Astrocyte (in vitro differentiated cells and primary cell): Measurements from ENCODE around the gene PYGB. TPM values are rescaled to one million over a fixed set of nuclear protein-coding genes. Genes with fewer than 3 reads are reported as not detected.
A peak's percentile ranks its signal among the peaks of the same experiment; 100 is the strongest.

Experiments used
- DNase-seq: peaks from one replicate; pipeline ENCODE4 v3.0.0-alpha.2; 2010; ENCODE audit warnings: low read depth
- FAIRE-seq: peaks from 2 replicates; lab custom pipeline; 2011; peaks lifted over from hg19 to GRCh38; lab: Jason Lieb, UNC
- H2AFZ ChIP-seq: 2 replicates; pipeline ENCODE4 v1.6.0; 2012; ENCODE audit warnings: low read depth, low read length, inconsistent platforms
- H3K27ac ChIP-seq: 2 replicates; pipeline ENCODE4 v1.5.1; 2011; ENCODE audit warnings: low read depth, low read length, inconsistent platforms
- H3K27me3 ChIP-seq: 2 replicates; pipeline ENCODE4 v1.6.0; 2011; ENCODE audit warnings: low read length, inconsistent platforms; ENCODE audit not compliant: insufficient read depth
- H3K36me3 ChIP-seq: 2 replicates; pipeline ENCODE4 v1.5.1; 2011; ENCODE audit warnings: low read length, inconsistent platforms; ENCODE audit not compliant: insufficient read depth
- H3K4me1 ChIP-seq: 2 replicates; pipeline ENCODE4 v1.5.1; 2011; ENCODE audit warnings: low read length, inconsistent platforms; ENCODE audit not compliant: insufficient read depth
- H3K4me2 ChIP-seq: 2 replicates; pipeline ENCODE4 v1.6.0; 2012; ENCODE audit warnings: low read length, inconsistent platforms
- H3K4me3 ChIP-seq: 2 replicates; pipeline ENCODE4 v1.5.1; 2011; ENCODE audit warnings: low read depth, mild to moderate bottlenecking, low read length, inconsistent platforms; ENCODE audit not compliant: insufficient read depth
- H3K79me2 ChIP-seq: 2 replicates; pipeline ENCODE4 v1.6.0; 2012; ENCODE audit warnings: mild to moderate bottlenecking, low read length, inconsistent platforms; ENCODE audit not compliant: insufficient read depth
- H3K9ac ChIP-seq: 2 replicates; pipeline ENCODE4 v1.6.0; 2012; ENCODE audit warnings: mild to moderate bottlenecking, low read length, inconsistent platforms
- H3K9me3 ChIP-seq: 2 replicates; pipeline ENCODE4 v1.5.1; 2012; ENCODE audit warnings: low read depth, mild to moderate bottlenecking, low read length, inconsistent platforms; ENCODE audit not compliant: insufficient read depth
- H4K20me1 ChIP-seq: 2 replicates; pipeline ENCODE4 v1.6.0; 2012; ENCODE audit warnings: low read length, inconsistent platforms; ENCODE audit not compliant: insufficient read depth
- H3K27ac Mint-ChIP-seq: one replicate; pipeline ENCODE4 v1.8.0; 2021; ENCODE audit warnings: mild to moderate bottlenecking, mixed read lengths; ENCODE audit not compliant: unreplicated experiment
- H3K27me3 Mint-ChIP-seq: one replicate; pipeline ENCODE4 v1.8.0; 2021; ENCODE audit warnings: low read depth, mixed read lengths; ENCODE audit not compliant: unreplicated experiment
- H3K36me3 Mint-ChIP-seq: one replicate; pipeline ENCODE4 v1.8.0; 2021; ENCODE audit warnings: low read depth, mixed read lengths; ENCODE audit not compliant: unreplicated experiment
- H3K4me1 Mint-ChIP-seq: one replicate; pipeline ENCODE4 v1.8.0; 2021; ENCODE audit warnings: low read depth, mixed read lengths; ENCODE audit not compliant: unreplicated experiment
- H3K4me3 Mint-ChIP-seq: one replicate; pipeline ENCODE4 v1.8.0; 2021; ENCODE audit warnings: mild to moderate bottlenecking, moderate library complexity, mixed read lengths; ENCODE audit not compliant: unreplicated experiment
- H3K9me3 Mint-ChIP-seq: one replicate; pipeline ENCODE4 v1.8.0; 2021; ENCODE audit warnings: mild to moderate bottlenecking, mixed read lengths; ENCODE audit not compliant: unreplicated experiment
- EZH2 ChIP-seq: IDR thresholded peaks from 2 replicates; pipeline ENCODE4 v1.6.1; 2012; ENCODE audit warnings: mild to moderate bottlenecking, low read length, inconsistent platforms; ENCODE audit not compliant: insufficient read depth
- total RNA-seq: library from RNA; stranded (reverse); gene quantifications from 2 replicates; pipeline ENCODE4 v1.2.1, GENCODE V29; 2021
- TF ChIP-seq, protein P1 (sequence below): IDR thresholded peaks from 2 replicates; pipeline ENCODE4 v1.5.1; 2011; ENCODE audit warnings: low read depth, mild to moderate bottlenecking, inconsistent platforms, low read length, moderate library complexity; ENCODE audit not compliant: insufficient read depth

The PYGB gene
- total RNA-seq, 1 donor from 2014 or later: 206 TPM

DNA sequence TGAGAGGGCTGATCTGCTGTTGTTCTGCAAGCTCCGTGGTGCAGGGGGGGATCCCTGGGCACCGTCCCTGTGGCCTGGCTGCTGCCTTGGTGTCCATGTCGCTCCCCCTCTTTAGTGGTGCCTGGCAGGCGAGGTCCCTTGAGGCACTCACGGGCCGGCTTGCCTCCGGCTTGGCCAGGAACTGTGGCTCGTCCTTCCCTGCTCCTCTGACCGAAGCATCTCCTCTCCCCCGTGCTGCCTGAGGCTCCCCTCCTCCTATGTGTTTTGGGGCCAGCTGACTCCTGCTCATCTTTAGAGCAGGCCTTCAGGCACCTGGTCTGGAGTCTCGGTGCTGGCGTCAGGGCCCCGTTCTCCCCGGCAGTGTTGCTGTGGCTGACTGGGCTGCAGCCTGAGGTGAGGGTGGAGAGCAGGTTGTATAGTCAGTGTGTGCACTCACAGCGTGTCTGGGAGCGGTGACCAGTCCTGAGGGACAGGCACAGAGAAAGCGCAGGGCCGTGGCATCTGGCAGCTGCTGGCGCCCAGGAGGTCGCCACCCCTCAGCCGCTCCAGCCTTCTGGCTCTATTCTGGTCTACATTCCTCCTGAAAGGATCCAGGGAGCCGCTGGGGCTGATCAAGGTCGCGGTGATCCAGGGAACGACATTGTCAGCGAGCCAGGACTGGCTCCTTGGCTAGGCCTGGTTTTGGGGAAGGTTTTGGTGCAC lies 43.7 kb downstream of the PYGB start:
- H3K9ac ChIP-seq: no peak overlapping the region
- H3K4me1 ChIP-seq: peaks cover 4% of the 10 kb centered on the region
- H3K27me3 ChIP-seq: no peaks in the 10 kb centered on the region
- no peaks in the 10 kb centered on the region for H3K9me3 Mint-ChIP-seq
- TF ChIP-seq EZH2: no peak
- TF ChIP-seq, protein P1, sequence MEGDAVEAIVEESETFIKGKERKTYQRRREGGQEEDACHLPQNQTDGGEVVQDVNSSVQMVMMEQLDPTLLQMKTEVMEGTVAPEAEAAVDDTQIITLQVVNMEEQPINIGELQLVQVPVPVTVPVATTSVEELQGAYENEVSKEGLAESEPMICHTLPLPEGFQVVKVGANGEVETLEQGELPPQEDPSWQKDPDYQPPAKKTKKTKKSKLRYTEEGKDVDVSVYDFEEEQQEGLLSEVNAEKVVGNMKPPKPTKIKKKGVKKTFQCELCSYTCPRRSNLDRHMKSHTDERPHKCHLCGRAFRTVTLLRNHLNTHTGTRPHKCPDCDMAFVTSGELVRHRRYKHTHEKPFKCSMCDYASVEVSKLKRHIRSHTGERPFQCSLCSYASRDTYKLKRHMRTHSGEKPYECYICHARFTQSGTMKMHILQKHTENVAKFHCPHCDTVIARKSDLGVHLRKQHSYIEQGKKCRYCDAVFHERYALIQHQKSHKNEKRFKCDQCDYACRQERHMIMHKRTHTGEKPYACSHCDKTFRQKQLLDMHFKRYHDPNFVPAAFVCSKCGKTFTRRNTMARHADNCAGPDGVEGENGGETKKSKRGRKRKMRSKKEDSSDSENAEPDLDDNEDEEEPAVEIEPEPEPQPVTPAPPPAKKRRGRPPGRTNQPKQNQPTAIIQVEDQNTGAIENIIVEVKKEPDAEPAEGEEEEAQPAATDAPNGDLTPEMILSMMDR: no peak
- no peak overlapping the region for H3K27ac ChIP-seq
- peaks cover 19% of the 10 kb centered on the region for H3K36me3 ChIP-seq
- no peaks in the 10 kb centered on the region for H3K9me3 ChIP-seq
- no peak overlapping the region for H3K4me3 Mint-ChIP-seq
- H3K27ac Mint-ChIP-seq: peak overlapping the region; percentile 12
- H3K27me3 Mint-ChIP-seq: no peaks in the 10 kb centered on the region
- no peak overlapping the region for H3K4me3 ChIP-seq
- peaks cover 11% of the 10 kb centered on the region for H3K79me2 ChIP-seq
- no peak overlapping the region for H2AFZ ChIP-seq
- no peak overlapping the region for H3K4me2 ChIP-seq
- H3K4me1 Mint-ChIP-seq: peaks cover 6% of the 10 kb centered on the region
- DNase-seq (no peak), FAIRE-seq (no peak)
- H4K20me1 ChIP-seq: peaks cover 37% of the 10 kb centered on the region
- H3K36me3 Mint-ChIP-seq: peaks cover 26% of the 10 kb centered on the region

DNA sequence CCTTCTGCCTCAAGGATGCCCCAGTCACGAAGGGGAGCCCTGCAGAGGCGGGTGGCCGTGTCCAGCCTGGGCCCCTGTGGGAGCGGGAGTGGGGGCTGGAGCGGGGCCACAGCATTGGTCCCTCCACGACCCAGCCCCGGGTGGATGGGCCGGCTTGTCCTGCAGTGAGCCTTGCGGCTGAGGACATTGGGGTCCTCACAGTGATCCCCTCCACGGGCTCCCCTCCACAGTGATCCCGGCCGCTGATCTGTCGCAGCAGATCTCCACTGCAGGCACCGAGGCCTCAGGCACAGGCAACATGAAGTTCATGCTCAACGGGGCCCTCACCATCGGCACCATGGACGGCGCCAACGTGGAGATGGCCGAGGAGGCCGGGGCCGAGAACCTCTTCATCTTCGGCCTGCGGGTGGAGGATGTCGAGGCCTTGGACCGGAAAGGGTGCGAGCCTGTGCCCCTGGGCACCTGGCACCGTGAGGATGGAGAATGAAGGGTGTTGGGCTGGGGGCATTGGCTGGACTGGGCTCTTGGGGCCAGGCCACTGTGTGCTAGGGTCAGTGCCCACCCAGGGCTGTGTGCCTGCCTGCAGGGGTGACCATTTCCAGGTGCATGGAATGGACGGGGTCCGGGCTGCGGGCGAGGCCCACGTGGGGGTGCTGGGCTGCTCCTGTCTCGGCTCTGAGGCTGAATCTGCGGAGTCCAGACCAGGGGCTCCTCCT lies 44.4 kb downstream of the PYGB start:
- H3K27ac Mint-ChIP-seq: peak overlapping the region; percentile 34
- TF ChIP-seq, protein P1: no peak
- TF ChIP-seq EZH2: no peak
- H3K9me3 Mint-ChIP-seq: no peaks in the 10 kb centered on the region
- H3K4me1 ChIP-seq: peaks cover 4% of the 10 kb centered on the region
- peaks cover 40% of the 10 kb centered on the region for H4K20me1 ChIP-seq
- H3K27ac ChIP-seq: no peak overlapping the region
- FAIRE-seq (no peak), DNase-seq (no peak)
- no peaks in the 10 kb centered on the region for H3K27me3 Mint-ChIP-seq
- no peak overlapping the region for H3K9ac ChIP-seq
- H3K4me1 Mint-ChIP-seq: peaks cover 6% of the 10 kb centered on the region
- no peak overlapping the region for H3K4me3 Mint-ChIP-seq
- no peak overlapping the region for H3K4me3 ChIP-seq
- H3K4me2 ChIP-seq: no peak overlapping the region
- H2AFZ ChIP-seq: no peak overlapping the region
- no peaks in the 10 kb centered on the region for H3K27me3 ChIP-seq
- H3K9me3 ChIP-seq: no peaks in the 10 kb centered on the region
- peaks cover 20% of the 10 kb centered on the region for H3K36me3 Mint-ChIP-seq
- H3K79me2 ChIP-seq: peaks cover 9% of the 10 kb centered on the region
- peaks cover 18% of the 10 kb centered on the region for H3K36me3 ChIP-seq
